ACC112 (cell line): ENCODE results near the gene RRBP1.

Experiments
- H2AFZ ChIP-seq: fragments of 200-600 bp; sonication (generic); one replicate; pipeline ENCODE4 v1.6.0; 2017; ENCODE audit warnings: antibody characterized with exemption, low read length; ENCODE audit not compliant: unreplicated experiment
- H3K27ac ChIP-seq: fragments of 200-600 bp; sonication (generic); 2 replicates; pipeline ENCODE4 v1.5.1; 2014; ENCODE audit warnings: low read depth, mild to moderate bottlenecking, antibody characterized with exemption, low read length, moderate library complexity
- H3K27me3 ChIP-seq: fragments of 200-600 bp; sonication (generic); 2 replicates; pipeline ENCODE4 v1.6.1; 2014; ENCODE audit warnings: mild to moderate bottlenecking, antibody characterized with exemption, low read length, moderate library complexity, mixed read lengths; ENCODE audit not compliant: insufficient read depth
- H3K36me3 ChIP-seq: fragments of 200-600 bp; sonication (generic); 2 replicates; pipeline ENCODE4 v1.6.1; 2016; ENCODE audit warnings: mild to moderate bottlenecking, antibody characterized with exemption, low read length, moderate library complexity, mixed read lengths; ENCODE audit not compliant: insufficient read depth
- H3K4me1 ChIP-seq: fragments of 200-600 bp; sonication (generic); one replicate; pipeline ENCODE4 v1.6.1; 2016; ENCODE audit warnings: low read length, mixed read lengths; ENCODE audit not compliant: insufficient read depth, unreplicated experiment, control insufficient read depth
- H3K4me3 ChIP-seq: fragments of 200-600 bp; sonication (generic); 2 replicates; pipeline ENCODE4 v1.5.1; 2014; ENCODE audit warnings: mild to moderate bottlenecking, low read depth, low read length
- H3K79me2 ChIP-seq: fragments of 200-600 bp; sonication (generic); one replicate; pipeline ENCODE4 v1.6.0; 2016; ENCODE audit warnings: low read length; ENCODE audit not compliant: control insufficient read depth, unreplicated experiment, insufficient read depth

RRBP1 gene, protein sequence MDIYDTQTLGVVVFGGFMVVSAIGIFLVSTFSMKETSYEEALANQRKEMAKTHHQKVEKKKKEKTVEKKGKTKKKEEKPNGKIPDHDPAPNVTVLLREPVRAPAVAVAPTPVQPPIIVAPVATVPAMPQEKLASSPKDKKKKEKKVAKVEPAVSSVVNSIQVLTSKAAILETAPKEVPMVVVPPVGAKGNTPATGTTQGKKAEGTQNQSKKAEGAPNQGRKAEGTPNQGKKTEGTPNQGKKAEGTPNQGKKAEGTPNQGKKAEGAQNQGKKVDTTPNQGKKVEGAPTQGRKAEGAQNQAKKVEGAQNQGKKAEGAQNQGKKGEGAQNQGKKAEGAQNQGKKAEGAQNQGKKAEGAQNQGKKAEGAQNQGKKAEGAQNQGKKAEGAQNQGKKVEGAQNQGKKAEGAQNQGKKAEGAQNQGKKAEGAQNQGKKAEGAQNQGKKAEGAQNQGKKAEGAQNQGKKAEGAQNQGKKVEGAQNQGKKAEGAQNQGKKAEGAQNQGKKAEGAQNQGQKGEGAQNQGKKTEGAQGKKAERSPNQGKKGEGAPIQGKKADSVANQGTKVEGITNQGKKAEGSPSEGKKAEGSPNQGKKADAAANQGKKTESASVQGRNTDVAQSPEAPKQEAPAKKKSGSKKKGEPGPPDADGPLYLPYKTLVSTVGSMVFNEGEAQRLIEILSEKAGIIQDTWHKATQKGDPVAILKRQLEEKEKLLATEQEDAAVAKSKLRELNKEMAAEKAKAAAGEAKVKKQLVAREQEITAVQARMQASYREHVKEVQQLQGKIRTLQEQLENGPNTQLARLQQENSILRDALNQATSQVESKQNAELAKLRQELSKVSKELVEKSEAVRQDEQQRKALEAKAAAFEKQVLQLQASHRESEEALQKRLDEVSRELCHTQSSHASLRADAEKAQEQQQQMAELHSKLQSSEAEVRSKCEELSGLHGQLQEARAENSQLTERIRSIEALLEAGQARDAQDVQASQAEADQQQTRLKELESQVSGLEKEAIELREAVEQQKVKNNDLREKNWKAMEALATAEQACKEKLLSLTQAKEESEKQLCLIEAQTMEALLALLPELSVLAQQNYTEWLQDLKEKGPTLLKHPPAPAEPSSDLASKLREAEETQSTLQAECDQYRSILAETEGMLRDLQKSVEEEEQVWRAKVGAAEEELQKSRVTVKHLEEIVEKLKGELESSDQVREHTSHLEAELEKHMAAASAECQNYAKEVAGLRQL (N-terminal part only)

DNA sequence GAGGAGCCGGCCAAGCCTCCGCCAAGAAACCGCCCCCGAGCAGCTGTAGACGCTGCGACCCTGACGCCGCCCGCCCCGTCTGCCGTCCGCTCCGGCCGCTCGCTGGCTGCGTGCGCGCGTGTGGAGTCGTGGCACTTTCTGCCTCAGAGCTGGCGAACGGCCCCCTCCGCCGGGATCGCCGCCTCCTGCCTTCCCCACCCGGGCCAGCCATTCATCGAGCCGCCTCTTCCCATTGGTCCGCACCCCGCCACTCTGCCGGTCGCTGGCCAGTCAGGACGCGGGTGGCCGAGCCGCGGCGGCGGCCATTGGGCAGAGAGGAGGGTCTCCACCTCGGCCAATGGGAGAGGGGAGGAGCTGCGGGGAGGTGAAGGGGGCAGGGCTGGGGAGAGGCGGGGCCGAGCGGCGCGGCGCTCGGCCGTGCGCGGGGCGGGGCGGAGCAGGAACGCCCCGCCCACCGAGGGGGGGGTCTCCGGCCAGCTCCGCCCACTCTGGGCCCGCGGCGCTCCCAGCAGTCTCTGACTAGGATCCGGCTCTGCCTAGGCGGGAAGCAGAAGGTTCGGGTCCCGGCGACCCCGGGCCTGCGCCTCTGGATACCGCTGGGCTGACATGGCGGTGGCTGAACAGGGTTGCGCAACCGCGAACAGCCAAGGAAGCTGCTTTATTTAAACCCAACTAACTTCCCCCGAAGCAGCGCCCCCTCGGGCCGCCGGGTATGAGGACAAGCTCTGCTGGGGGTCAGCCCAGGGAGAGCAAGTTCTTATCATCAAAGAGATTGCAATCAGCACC lies at the start of gene RRBP1:
Gene RRBP1, minus strand, starts transcription at position 140 of the 786 bp plus-strand sequence. CDS start 21,735 bp downstream, outside the sequence.
- Histone ChIP-seq H3K27ac (peak within 1 kb of the TSS; percentile 70), H2AFZ (peak within 1 kb of the TSS; percentile 83), H3K4me3 (peak within 1 kb of the TSS; percentile 80), H3K36me3 (peaks cover 16% of the 10 kb centered on the region), H3K4me1 (peaks cover 27% of the 10 kb centered on the region), H3K79me2 (peaks cover 45% of the 10 kb centered on the region), H3K27me3 (peaks cover 37% of the 10 kb centered on the region)

DNA sequence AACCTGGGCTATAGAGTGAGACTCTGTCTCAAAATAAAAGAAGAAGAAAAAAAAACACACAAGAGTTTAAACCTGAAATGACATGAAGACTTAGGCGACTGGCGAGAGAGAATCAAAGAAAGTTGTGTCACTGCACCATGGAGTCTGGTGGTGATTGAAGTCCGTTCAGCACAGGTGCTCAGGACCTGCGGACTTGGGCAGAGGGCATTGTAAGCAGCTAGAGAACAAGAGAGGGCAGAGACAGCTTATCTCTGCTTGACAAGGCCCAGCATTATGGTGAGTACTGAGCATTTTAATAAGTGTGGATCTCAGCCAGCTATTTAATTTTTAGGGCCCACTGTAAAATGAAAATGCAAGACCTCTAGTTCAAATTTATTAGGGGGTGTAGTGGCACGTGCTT lies 49.2 kb upstream of the RRBP1 start:
- no peaks in the 10 kb centered on the region for H3K79me2 ChIP-seq
- H3K27ac ChIP-seq: no peak overlapping the region
- peaks cover 3% of the 10 kb centered on the region; the same call in 1 of the 2 replicates for H3K27me3 ChIP-seq
- no peaks in the 10 kb centered on the region for H3K36me3 ChIP-seq
- no peaks in the 10 kb centered on the region for H3K4me1 ChIP-seq
- H2AFZ ChIP-seq: no peak overlapping the region
- no peak overlapping the region for H3K4me3 ChIP-seq

DNA sequence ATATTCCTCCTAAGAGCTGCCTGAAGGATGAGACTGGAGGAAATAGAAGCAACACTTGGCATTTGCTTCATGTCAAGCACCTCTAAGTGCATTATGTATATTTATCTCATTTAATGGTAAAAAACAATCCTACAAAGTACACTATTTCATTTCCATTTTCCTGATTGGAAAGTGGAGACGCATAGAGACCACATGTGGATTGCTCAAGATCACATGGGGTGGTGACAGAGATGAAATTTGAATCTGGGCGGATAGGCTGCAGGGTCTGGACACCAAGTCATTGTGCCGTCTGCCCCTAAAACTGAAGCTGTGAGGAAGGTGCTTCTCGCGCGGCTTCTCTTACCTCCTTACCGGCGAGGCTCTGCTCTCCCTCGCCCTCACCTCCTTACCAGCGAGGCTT lies 48.0 kb upstream of the RRBP1 start:
- Histone ChIP-seq H3K4me1 (no peaks in the 10 kb centered on the region), H3K79me2 (no peaks in the 10 kb centered on the region), H3K27ac (no peak overlapping the region), H3K4me3 (no peak overlapping the region), H3K36me3 (no peaks in the 10 kb centered on the region), H3K27me3 (peaks cover 3% of the 10 kb centered on the region; the same call in 1 of the 2 replicates), H2AFZ (no peak overlapping the region)

DNA sequence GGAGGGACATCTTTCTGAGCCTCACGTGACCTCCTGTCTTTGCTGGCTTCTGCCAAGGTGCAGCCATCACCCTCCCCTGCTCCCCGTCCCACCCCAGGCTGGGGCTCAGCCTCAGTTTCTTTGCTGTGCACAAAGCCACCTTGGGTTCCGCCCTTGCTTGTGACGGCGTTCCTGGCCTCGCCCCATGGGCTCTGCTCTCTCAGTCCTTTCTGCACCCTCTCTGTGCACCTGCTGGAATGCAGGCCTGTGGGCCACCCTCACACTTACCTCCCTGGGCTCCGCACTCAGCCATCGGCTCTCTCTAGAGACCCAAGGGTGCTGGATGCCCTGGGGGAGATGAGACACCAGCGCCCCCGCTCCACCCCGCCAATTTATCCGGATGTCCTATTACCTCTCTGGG lies 46.0 kb upstream of the RRBP1 start:
- Histone ChIP-seq H2AFZ (no peak overlapping the region), H3K27me3 (peaks cover 11% of the 10 kb centered on the region; the same call in 1 of the 2 replicates), H3K4me1 (no peaks in the 10 kb centered on the region), H3K27ac (no peak overlapping the region), H3K79me2 (no peaks in the 10 kb centered on the region), H3K36me3 (no peaks in the 10 kb centered on the region), H3K4me3 (no peak overlapping the region)

DNA sequence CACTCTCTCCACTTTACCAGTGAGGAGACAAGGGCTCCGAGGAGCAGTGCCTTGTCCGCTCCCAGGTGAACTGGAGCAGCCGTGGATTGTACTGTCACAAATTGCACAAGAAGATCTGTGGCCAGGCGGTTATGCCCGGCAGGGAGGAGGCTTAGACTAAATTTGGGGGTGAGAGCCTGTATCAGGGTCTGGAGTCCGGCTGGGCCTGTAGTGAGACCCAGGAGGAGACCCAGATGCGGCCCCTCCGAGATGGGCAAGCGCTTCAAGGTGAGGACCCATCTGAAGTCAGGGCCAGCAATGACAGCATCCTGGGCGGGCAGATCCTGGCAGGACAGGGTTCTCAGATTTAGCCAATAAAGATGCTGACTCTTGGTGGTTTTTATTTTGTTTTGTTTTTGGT lies 45.3 kb upstream of the RRBP1 start:
- Histone ChIP-seq H2AFZ (no peak overlapping the region), H3K27ac (no peak overlapping the region), H3K4me1 (no peaks in the 10 kb centered on the region), H3K4me3 (no peak overlapping the region), H3K27me3 (peaks cover 19% of the 10 kb centered on the region), H3K36me3 (no peaks in the 10 kb centered on the region), H3K79me2 (no peaks in the 10 kb centered on the region)

DNA sequence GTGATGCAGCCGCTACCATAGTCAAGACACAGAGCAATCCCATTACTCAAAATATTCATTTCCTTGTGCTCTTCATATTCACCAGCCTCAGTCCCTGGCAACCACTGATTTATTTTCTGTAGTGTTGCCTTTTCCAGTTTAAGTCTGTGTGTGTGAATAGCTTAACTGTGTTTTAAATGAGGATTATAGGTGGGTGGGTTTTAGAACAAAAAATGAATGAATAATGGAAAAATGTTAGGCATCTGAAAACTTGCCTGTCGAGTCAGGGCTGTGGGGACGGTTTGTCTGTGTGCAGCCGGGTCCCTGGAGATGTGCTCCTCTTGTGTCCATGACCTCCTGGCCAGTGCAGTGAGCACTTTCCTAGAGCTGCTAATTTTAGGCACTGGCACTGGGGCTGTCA lies 44.9 kb upstream of the RRBP1 start:
- Histone ChIP-seq H3K4me3 (no peak overlapping the region), H3K79me2 (no peaks in the 10 kb centered on the region), H3K36me3 (no peaks in the 10 kb centered on the region), H2AFZ (no peak overlapping the region), H3K27ac (no peak overlapping the region), H3K27me3 (peaks cover 23% of the 10 kb centered on the region), H3K4me1 (no peaks in the 10 kb centered on the region)

DNA sequence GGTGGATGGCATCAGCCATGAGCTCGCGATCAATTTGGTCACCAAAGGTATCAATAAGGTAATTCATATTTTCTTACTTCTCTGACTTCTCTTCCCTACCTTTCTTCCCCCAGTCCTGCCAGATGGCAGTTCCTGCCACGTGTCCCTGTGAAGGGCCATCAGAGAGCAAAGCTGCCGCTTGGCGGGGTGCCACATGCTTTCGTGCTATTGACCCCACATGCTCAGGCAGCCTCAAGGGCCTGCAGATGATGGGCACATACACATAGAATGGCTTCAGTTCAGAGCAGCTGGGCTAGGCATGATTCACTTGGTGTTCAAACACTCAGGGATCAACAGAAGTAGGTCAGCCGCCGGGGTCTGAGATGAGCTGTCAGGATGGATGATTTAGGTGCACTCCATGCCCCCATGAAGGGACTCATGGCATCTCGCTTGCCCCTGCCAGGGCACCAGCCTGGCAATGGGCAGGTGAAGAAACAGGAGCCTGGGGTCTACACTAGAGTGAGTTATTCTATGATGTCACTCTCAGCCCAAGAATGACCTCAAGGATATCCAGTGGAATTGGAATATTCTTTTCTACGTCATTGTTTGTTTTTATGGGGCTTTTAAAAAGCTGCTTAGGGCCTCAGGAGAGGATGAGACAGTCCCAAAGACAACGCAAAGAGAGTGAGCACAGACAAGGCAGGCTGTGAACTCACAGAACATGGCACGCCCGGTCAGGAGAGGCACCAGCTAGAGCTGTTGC lies 43.2 kb upstream of the RRBP1 start:
- Histone ChIP-seq H3K79me2 (no peaks in the 10 kb centered on the region), H2AFZ (no peak overlapping the region), H3K4me1 (no peaks in the 10 kb centered on the region), H3K27ac (no peak overlapping the region), H3K36me3 (no peaks in the 10 kb centered on the region), H3K27me3 (peaks cover 24% of the 10 kb centered on the region), H3K4me3 (no peak overlapping the region)

DNA sequence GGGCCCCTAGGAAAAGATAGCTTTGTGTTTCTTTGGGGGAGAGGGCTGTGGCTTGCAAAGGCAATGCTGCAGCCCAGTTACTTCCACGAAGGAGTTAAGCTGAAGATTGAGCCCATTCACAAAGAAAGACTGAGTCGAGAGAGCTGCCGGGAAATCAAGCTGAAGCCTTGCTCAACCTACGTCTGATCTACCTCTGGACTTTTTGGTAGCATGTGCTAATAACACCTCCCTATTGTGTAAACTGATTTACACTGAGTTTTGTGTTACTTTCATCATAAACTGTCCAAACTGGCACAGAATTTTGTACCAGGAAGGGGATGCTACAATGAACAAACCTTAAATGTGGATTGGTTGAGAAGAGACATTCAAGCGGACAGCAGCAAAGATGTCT lies 41.3 kb upstream of the RRBP1 start:
- H3K36me3 ChIP-seq: no peaks in the 10 kb centered on the region
- H3K79me2 ChIP-seq: no peaks in the 10 kb centered on the region
- no peak overlapping the region for H2AFZ ChIP-seq
- no peak overlapping the region for H3K4me3 ChIP-seq
- no peaks in the 10 kb centered on the region for H3K4me1 ChIP-seq
- H3K27ac ChIP-seq: no peak overlapping the region
- peaks cover 21% of the 10 kb centered on the region for H3K27me3 ChIP-seq

DNA sequence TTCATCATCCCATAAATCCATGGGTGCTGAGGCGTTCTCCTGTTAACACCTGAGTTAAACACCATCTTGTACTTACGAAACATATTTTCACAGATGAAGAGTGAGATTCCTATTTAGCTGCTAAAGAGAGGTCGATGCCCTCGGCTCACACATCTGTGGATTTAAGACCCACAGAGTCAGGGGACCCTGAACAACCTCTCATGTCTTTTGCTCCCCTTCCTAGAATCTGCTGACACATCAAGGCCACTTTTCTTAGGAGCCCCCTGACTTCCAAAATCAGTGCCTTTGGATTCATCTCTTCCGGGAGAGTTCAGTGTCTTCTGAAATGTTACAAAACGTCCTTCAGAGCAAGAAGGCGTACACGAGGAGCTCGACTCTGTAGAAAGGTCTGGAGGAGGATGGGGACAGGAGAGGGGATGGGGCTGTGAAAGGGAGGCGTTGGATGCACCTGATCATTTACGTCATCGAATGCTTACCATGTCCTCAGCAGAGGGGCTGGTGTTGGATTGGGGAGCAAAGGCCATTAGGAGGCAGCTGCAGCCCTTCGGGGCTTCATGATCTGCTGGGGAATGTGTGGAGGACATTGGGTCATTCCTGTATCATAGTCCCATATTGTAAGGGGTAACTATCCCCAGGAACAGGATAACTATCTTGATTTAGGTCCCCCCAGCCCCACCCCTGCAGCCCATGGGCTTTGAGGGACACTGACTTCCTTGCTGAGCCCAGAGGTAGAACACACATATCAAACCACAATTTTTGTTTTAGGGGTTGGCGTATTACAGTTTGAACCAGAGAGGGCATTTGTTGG lies 40.7 kb upstream of the RRBP1 start:
- Histone ChIP-seq H3K4me1 (no peaks in the 10 kb centered on the region), H3K27me3 (peaks cover 21% of the 10 kb centered on the region), H3K79me2 (no peaks in the 10 kb centered on the region), H3K27ac (no peak overlapping the region), H2AFZ (no peak overlapping the region), H3K36me3 (no peaks in the 10 kb centered on the region), H3K4me3 (no peak overlapping the region)
